Endometrial microvascular endothelial cells (primary cell): Measurements from ENCODE around the gene IFITM2. TPM values are rescaled to one million over a fixed set of nuclear protein-coding genes. Genes with fewer than 3 reads are reported as not detected.
"Not testable (repeated sequence)": the region's sequence is repeated elsewhere in the genome, so short reads cannot be mapped to it uniquely, and the experiment has no call there.

Source experiments
- in situ Hi-C: cut with HindIII; loops from 2 replicates; pipeline ENCODE4 v1.10.0; 2017; ENCODE audit warnings: low sequenced_read_pairs, low pct_unique_long_range_greater_than_20kb; ENCODE audit errors: inconsistent ontology term
- total RNA-seq: library from RNA; depleted of rRNA; stranded (reverse); fragments of >200 nt; gene quantifications from one replicate; pipeline ENCODE4 v1.2.3, GENCODE V29; 2015; ENCODE audit errors: inconsistent ontology term

IFITM2 gene
- total RNA-seq, 1 donor from 2014 or later, result 233 TPM

DNA sequence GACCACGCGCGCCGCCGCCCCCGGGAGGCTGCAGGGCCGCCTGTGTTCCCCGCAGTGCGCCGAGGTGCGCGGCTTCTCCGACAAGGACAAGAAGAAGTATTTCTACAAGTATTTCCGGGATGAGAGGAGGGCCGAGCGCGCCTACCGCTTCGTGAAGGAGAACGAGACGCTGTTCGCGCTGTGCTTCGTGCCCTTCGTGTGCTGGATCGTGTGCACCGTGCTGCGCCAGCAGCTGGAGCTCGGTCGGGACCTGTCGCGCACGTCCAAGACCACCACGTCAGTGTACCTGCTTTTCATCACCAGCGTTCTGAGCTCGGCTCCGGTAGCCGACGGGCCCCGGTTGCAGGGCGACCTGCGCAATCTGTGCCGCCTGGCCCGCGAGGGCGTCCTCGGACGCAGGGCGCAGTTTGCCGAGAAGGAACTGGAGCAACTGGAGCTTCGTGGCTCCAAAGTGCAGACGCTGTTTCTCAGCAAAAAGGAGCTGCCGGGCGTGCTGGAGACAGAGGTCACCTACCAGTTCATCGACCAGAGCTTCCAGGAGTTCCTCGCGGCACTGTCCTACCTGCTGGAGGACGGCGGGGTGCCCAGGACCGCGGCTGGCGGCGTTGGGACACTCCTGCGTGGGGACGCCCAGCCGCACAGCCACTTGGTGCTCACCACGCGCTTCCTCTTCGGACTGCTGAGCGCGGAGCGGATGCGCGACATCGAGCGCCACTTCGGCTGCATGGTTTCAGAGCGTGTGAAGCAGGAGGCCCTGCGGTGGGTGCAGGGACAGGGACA lies 26.7 kb upstream of the IFITM2 start:
- in situ Hi-C loops, result no loop called here

DNA sequence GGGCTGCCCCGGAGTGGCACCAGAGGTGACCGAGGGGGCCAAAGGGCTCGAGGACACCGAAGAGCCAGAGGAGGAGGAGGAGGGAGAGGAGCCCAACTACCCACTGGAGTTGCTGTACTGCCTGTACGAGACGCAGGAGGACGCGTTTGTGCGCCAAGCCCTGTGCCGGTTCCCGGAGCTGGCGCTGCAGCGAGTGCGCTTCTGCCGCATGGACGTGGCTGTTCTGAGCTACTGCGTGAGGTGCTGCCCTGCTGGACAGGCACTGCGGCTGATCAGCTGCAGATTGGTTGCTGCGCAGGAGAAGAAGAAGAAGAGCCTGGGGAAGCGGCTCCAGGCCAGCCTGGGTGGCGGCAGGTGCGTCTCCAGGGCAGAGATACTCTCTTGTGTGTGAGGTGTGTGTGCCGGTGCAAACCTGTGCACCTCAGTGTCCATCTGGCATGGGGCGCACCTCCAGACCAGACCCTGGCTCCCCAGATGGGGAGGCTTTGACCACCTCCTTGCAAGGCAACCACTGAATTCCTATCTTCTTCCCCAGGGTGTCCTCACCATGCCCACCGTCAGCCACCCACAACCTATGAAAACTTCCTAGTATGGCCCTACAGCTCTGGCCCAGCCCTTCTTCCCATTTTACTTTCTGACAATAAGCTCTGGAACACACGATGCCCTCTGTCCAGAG lies 26.0 kb upstream of the IFITM2 start:
- in situ Hi-C loops, result no loop called here

DNA sequence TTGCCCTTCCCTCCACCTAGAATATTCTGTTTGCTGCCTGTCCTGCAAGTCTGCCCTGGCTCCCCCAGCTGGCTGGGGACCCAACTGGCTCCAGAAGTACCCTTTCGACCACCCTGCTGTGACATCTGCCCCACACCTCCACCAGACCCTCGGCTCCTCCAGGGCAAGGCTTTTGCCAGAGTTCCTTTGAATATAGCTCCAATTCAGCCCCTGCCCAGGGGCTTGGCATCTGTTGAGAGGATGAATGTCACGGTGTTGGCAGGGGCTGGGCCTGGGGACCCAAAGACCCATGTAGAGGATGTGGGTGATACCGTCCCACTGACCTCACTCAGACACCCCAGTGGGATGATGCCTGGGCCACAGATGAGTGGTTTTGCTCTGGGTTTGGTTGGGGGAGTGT lies 25.4 kb upstream of the IFITM2 start:
- in situ Hi-C loops, result no loop called here

DNA sequence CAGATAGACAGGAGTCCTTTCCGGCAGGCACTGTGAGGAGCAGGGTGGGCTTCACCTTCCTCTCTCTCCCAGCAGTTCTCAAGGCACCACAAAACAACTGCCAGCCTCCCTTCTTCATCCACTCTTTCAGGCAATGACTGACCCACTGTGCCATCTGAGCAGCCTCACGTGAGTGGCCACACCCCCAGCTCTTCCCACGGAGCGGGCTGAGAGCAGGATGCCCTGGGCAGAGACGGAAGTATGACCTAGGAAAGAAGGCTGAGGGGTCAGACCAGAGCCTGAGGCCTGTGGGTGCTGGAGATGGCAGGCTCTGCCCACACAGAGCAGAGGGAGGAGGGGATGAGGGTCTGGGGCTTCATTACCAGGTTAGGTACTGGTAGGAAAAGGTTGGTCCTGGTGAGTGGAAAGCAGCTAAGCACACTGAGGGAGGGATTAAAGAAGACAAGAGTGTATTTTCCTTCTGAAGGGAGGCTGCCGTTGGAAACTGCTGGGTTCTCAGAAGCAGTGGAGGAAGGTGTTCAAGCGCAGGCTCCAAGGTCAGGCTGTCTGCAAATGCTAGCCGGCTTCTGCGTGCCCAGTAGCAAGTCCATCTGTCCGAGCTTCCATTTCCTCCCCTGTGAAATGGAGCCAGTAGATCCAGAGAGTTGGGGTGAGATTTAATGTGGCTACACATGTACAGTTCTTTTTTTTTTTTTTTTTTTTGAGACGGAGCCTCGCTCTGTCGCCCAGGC lies 24.8 kb upstream of the IFITM2 start:
- in situ Hi-C loops, result no loop called here

DNA sequence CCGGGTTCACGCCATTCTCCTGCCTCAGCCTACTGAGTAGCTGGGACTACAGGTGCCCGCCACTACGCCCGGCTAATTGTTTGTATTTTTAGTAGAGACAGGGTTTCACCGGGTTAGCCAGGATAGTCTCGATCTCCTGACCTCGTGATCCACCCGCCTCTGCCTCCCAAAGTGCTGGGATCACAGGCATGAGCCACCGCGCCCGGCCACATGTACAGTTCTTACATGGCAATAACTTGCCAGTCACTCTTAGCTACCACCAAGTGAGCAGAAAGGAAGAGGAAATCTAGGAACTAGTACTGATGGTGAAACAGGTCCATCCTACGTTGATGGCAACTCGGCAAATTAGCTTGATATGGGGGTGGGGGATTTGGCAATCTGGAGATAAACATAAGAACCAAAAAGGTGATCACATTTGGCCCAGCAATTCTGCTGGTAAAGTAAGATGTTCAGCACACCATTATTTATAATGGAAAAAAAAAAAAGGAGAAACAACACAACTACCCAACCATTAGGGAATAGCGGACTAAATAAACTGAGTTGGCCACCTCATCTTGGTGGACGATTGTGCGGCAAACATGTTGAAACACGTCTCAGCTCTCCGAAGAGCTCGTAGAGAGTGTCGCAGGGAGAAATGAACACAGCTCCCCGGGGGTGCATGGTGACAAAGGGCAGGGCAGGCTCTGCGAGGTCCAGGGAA lies 24.1 kb upstream of the IFITM2 start:
- in situ Hi-C loops, result no loop called here

DNA sequence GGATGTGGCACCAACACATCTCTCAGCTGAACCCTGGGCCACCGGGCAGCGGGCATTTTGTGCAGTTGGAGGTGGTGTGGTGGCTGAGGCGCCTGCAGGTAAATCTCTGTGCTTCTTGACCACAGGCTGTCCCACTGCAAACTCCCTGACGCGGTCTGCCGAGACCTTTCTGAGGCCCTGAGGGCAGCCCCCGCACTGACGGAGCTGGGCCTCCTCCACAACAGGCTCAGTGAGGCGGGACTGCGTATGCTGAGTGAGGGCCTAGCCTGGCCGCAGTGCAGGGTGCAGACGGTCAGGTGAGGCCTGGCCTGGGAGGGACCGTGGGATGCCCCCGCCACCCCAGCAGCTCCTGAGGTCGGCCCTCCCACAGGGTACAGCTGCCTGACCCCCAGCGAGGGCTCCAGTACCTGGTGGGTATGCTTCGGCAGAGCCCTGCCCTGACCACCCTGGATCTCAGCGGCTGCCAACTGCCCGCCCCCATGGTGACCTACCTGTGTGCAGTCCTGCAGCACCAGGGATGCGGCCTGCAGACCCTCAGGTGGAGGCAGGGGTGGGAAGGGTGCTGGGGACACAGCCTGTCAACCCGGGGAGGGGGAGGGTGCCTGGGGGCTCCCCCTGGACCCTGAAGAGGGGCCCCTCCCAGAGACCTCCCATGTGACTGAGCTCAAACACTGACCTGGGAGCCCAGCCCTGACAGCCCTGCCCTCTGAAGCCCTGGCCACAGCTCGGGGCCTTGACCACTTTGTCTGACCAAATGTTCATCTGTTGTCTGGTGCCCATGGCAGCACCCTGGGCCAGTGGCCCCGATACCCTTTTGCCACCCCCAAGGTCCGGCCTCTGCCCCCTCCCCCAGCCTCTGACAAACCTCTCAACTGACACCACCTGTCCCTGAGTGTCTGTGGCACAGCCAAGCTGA lies 23.3 kb upstream of the IFITM2 start:
- in situ Hi-C loops, result no loop called here

DNA sequence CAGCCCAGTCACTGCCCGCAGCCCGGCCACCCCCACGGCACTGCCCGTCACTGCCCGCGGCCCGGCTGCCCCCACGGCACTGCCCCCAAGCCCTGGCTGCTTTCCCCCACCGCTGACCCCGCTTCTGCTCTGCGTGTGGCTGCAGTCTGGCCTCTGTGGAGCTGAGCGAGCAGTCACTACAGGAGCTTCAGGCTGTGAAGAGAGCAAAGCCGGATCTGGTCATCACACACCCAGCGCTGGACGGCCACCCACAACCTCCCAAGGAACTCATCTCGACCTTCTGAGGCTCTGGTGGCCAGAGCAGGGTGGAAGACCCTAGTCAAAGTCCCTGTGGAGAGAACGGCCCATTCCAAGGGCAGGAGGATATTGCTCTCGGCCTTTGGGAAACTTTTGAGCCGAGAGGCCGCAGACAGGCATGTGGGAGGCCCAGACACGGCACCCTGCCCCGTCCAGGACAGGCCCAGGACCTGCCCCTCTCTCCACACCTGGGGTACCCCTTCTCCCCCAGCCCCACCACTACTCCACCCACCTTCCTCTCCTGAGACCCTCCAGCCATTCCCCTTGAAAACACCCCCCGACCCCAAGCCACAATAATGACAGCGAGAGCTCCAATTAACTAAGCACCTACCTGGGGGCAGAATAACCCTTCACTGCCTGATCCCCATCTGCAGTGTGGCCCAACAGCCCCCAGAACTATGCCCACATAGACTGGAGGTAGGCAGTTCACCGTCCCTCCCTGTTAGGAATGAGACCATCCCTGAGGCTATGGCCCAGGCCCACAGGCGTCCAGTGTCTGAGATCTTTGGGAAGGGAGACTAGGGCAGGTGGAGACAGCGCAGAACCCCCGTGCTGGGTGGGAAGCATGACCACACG lies 22.4 kb upstream of the IFITM2 start:
- in situ Hi-C loops, result no loop called here

DNA sequence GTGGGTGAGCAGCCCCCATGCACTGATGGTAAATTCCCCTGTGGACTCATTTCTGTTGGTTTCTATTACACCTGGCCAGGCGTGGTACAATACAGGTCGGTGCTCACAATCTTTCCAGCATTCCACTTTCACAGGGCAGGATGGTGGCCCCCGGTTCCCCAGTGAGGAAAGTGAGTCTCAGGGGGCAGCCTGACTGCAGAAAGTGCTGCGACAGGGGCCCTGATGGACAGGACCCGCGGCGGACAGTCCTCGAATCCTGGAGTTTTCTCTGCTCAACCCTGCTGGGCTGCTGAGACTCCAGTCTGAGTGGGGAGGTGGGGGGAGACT lies 21.8 kb upstream of the IFITM2 start:
- in situ Hi-C loops, result no loop called here

DNA sequence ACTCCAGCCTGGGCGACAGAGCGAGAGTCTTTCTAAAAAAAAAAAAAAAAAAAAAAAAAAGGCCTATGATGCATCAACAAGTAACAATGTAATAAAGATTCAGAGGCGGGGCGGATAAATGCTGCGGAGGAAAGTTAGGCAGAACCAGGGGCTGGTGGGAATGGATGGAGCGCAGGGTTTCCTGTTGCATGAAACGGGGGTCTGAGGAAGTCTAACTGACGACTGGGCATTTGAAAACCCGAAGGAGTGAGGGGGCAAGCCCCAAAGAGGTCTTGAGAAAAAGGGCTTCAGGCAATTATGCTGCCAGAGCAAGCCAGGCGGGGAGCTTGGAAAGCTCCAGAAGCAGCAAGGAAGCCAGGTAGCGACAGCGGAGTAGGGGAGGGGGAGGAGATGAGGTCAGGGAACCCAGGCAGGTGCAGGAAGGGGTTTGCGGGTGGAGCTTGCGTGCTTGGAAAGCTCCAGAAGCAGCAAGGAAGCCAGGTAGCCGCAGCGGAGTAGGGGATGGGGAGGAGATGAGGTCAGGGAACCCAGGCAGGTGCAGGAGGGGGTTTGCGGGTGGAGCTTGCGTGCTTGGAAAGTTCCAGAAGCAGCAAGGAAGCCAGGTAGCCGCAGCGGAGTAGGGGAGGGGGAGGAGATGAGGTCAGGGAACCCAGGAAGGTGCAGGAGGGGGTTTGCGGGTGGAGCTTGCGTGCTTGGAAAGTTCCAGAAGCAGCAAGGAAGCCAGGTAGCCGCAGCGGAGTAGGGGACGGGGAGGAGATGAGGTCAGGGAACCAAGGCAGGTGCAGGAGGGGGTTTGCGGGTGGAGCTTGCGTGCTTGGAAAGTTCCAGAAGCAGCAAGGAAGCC lies 20.4 kb upstream of the IFITM2 start:
- in situ Hi-C loops, result not testable (repeated sequence)

DNA sequence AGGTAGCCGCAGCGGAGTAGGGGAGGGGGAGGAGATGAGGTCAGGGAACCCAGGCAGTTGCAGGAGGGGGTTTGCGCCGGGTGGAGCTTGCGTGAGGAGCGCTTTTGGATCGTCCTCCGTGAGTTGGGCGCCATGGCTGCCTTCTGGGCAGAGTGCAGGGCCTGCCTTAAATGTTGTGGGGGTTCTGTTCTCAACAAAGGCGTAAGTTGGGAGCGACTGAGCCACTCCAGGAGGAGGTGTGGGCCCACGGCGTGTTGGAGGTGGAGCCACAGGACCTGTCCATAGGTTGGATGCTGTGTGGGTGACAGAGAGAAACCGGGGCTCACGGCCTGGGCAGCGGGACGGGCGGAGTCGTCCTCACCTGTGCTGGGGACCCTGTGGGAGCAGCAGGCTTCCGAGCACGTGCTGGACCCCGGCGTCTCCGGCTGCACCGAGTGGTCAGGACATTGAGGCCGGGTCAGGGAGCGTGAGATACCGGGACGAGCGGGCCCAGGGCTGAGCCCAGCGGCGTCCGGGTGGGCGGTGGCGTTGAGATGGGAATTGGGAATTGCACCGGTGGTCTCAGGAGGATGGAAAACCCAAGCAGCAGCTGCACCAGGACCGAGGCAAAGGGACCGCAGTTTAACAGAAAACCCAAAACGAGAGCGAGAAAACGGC lies 19.7 kb upstream of the IFITM2 start:
- in situ Hi-C loops, result no loop called here

DNA sequence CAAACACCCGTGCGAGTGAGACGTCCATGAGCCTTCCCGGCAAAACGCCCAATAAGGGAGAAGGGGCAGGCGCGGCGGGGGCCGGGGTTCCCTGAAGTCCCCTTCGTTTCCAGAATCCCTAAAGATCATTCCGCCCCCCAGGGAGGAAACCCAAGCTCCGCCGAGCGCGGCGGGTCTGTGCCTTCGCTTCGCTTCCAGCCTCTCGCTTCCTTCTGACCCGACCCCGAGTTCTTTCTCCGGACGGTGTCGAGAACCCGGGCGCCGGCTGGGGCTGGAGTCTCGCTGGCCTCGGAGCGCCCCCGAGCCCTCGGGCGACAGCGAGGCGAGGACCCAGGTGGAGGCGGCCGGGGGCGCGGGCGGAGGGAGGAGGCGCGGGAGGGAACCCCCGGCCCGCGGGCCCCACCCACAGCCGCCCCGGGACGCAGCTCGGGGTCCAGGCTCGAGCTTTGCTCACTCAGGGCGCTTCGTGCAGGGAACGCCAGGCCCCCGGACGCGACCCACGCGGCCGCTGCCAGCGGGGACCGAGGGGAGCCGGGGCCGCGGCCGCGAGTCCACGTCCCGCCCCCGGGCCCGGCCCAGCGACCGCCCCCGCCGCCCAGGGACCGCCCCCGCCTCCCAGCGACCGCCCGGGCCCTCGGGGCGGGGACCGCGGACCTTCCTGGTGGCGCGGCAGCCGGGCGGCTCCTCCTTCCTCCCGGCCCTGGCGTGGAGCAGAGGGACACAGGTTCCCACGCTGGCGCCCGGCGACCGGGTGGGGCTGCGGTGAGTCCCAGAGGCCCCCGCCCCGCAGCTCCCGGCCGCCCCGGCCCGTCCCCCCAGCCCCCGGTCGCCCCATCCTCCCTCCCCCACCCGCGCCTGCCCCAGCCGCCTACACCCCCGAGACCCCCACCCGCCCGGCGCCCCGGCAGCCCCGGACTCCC lies 18.9 kb upstream of the IFITM2 start, which contains the start of gene PGGHG:
TSS of gene PGGHG (plus strand) at position 649 of the 920 bp plus-strand sequence. CDS start 691 bp downstream, outside the sequence.
- in situ Hi-C loops, result no loop called here

DNA sequence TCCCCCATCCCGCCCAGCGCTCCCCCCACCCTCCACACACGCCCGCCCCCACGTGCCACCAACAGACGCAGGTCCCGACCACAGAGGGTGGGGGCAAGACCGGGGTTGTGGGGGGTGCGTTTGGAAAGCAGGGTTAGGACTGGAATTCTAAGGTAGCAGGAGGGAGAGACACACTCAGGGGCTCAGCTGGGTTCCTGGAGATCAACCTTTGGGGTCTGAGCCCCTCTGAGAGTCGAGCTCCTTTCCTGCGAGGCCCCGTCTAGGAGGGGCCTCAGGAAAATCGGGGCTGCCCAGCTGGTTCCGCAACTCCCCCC lies 18.3 kb upstream of the IFITM2 start:
- in situ Hi-C loops, result no loop called here

DNA sequence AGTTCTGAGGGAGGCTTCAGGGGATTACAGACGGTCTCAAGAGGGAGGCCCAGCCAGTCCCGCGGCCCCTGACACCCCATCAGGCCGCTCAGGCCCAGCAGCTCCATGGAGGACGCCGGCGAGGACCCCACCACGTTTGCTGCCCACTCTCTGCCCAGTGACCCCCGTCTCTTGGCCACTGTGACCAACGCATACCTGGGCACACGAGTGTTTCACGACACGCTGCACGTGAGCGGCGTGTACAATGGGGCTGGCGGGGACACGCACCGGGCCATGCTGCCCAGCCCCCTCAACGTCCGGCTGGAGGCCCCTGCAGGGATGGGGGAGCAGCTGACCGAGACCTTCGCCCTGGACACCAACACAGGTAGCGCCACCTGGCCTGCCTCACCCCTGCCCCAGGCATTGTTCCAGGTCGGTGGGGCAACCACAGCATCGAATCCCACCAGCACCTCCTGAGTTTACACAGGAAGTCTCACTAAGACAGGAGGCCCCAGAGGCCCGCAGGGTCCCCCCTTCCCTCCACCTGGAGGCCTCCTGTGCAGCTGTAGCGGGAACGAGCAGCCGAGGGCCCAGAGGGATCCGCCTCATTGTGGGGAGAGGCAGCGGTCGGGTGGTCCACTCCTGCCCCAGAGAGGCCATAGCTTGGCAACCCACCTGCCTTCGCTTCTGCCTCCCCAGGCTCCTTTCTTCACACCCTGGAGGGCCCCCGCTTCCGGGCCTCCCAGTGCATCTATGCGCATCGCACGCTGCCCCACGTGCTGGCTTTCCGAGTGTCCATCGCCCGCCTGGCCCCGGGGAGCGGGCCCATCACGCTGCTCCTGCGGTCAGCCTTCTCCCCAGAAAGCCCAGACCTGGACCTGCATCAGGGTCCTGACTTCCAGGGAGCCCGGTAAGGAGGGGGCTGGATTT lies 17.6 kb upstream of the IFITM2 start:
- in situ Hi-C loops, result no loop called here

DNA sequence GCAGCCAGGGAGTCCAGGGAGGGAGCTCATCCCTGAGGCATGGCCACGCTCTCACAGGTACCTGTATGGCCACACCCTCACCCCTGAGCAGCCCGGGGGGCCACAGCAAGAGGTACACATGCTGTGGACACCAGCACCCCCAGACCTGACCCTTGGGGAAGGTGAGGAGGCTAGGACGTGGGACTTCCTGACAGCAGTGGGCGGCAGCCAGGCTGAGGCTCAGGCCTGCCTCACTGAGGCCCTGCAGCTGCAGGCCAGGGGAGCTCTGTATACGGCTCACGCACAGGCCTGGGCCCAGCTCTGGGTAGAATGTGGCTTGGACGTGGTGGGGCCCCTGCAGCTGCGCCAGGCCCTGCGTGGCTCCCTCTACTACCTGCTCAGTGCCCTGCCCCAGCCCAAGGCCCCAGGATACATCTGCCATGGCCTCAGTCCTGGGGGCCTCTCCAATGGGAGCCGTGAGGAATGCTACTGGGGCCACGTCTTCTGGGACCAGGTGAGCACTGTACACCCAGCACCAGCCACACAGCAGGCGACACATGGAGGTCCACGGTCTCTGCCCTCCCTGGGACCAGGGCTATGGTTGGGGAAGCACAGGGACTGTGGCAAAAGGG lies 16.9 kb upstream of the IFITM2 start:
- in situ Hi-C loops, result no loop called here
